Measurements from ENCODE around the gene TMEM141.

DNA sequence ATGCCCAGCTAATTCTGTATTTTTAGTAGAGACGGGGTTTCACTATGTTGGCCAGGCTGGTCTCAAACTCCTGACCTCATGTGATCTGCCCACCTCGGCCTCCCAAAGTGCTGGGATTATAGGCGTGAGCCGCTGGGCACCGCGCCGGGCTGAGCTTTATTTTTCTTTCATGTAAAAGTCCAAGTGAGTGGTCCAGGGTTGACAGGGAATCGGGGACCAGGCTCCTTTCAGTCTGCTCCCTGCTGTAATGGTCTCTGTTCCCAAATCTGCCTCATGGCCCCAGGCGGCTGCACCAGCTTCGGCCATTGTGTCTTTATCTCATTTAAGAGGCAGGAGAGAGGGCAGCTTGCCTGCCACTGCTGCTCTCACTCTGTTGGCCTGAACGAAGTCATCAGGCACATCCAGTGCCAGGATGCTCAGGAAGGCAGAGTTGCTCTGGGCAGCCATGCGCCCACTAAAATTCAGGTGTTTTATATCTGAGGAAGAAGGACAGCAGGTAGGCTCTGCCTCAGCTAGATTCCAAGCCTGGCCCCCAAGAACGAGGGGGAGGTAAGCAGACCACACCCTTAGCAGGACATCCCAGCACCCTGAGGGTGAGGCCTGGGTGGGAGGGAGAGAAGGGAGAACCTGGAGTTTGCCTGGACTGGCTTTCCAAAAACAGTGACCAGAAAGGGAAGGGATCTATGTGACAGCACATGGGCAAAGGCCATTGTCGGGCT lies 3.3 kb downstream of the TMEM141 start:
- no peak for TF ChIP-seq CTCF (conservative IDR thresholded peaks at IDR 0.05; ENCODE audit: low read length)
- TF ChIP-seq EZH2phosphoT487 (IDR thresholded peaks at IDR 0.05; ENCODE audit: borderline replicate concordance): no peak
